Upper lobe of left lung (tissue), 6 donors: ENCODE data around the gene NDUFA8. TPM values are rescaled to one million over a fixed set of nuclear protein-coding genes. Genes with fewer than 3 reads are reported as not detected.

ENCODE experiments used
- ATAC-seq, 2 donors: fragments of 200-7000 bp; cut with Tn5 transposase; one replicate each; pipeline ENCODE4 v1.9.1; 2022; ENCODE audit warnings: mild to moderate bottlenecking in 2 of 2, moderate library complexity in 2 of 2; ENCODE audit not compliant: low FRiP score in 2 of 2
- DNase-seq, 2 donors: peaks; one replicate each; pipeline ENCODE4 v3.0.0-alpha.2; 2019 to 2020
- H3K27ac ChIP-seq, 4 donors: fragments of 200-600 bp; sonication (generic); one replicate each; pipeline ENCODE4 v1.5.1; 2016 to 2019
- H3K27me3 ChIP-seq, 4 donors: fragments of 200-600 bp; sonication (generic); one replicate each; pipeline ENCODE4 v1.5.1; 2017 to 2019
- H3K36me3 ChIP-seq, 4 donors: fragments of 200-600 bp; sonication (generic); one replicate each; pipeline ENCODE4 v1.5.1; 2016 to 2019
- H3K4me1 ChIP-seq, 4 donors: fragments of 200-600 bp; sonication (generic); one replicate each; pipeline ENCODE4 v1.5.1; 2018 to 2019
- H3K4me3 ChIP-seq, 4 donors: fragments of 200-600 bp; sonication (generic); one replicate each; pipeline ENCODE4 v1.5.1; 2017 to 2019; ENCODE audit warnings: mild to moderate bottlenecking in 2 of 4, moderate library complexity in 1 of 4
- H3K9me3 ChIP-seq, 4 donors: fragments of 200-600 bp; sonication (generic); one replicate each; pipeline ENCODE4 v1.5.1; 2018 to 2019
- CTCF ChIP-seq, 6 experiments: fragments of 450-650 bp in 4 of 6; fragments of 200-600 bp in 2 of 6; sonication (generic) in 2 of 6; IDR thresholded peaks; one replicate each; pipeline ENCODE4 v1.5.1; 2016 to 2019; ENCODE audit warnings: antibody characterized with exemption in 6 of 6
- EP300 ChIP-seq, 4 donors: sonication (generic); formaldehyde crosslinking; IDR thresholded peaks; one replicate each; pipeline ENCODE4 v1.5.1; 2017; ENCODE audit warnings: antibody characterized with exemption in 4 of 4, control low read depth in 2 of 4
- POLR2A ChIP-seq, 4 donors: fragments of 450-650 bp; IDR thresholded peaks; one replicate each; pipeline ENCODE4 v1.5.1; 2016 to 2017; ENCODE audit warnings: antibody characterized with exemption in 4 of 4, mild to moderate bottlenecking in 2 of 4
- POLR2AphosphoS5 ChIP-seq, 2 donors: sonication (generic); formaldehyde crosslinking; IDR thresholded peaks; one replicate each; pipeline ENCODE4 v1.5.1; 2017; ENCODE audit warnings: antibody characterized with exemption in 2 of 2
- WGBS, 2 donors: methylation state at CpG; one replicate each; pipeline ENCODE4 v1.1.5; 2017 to 2018; 5-methylcytosine and 5-hydroxymethylcytosine counted together
- total RNA-seq, 6 donors: library from RNA; depleted of rRNA in 4 of 6; stranded (reverse); fragments of >200 nt in 4 of 6; gene quantifications; one replicate each; pipeline versions ENCODE4 v1.1.0 to v1.2.1, GENCODE V29; 2016 to 2021
- donor health status: DM: no; HTN: no; CAD: no; lungs with moderate emphysema.
- donor health status: DM: no; HTN: yes; CAD: no; lungs with severe emphysema.

Gene NDUFA8
- total RNA-seq, 6 donors from 2014 or later: 25.6 to 46.5 (median 35.5) TPM

GRCh38 chr9:122179690-122180074 is 20.1 kb upstream of the NDUFA8 start:
- H3K27me3 ChIP-seq: no peaks in the 10 kb centered on the region
- H3K36me3 ChIP-seq: no peaks in the 10 kb centered on the region
- no peak overlapping the region for H3K4me3 ChIP-seq
- 88 to 91% methylated on average over 1 to 2 of the region's 2 CpGs for WGBS, 2 donors
- no peaks in the 10 kb centered on the region for H3K9me3 ChIP-seq
- H3K27ac ChIP-seq: no peak overlapping the region
- no peaks in the 10 kb centered on the region for H3K4me1 ChIP-seq
- no peak for DNase-seq
- no peak for ATAC-seq
- TF ChIP-seq EP300 (IDR thresholded peaks at IDR 0.05) (no peak), POLR2AphosphoS5 (IDR thresholded peaks at IDR 0.05) (no peak), CTCF (IDR thresholded peaks at IDR 0.05) (no peak), POLR2A (IDR thresholded peaks at IDR 0.05) (no peak)

- Histone ChIP-seq H3K27me3 (no peaks in the 10 kb centered on the region), H3K4me3 (no peak overlapping the region), H3K9me3 (no peaks in the 10 kb centered on the region), H3K4me1 (no peaks in the 10 kb centered on the region), H3K27ac (no peak overlapping the region), H3K36me3 (no peaks in the 10 kb centered on the region)
- DNase-seq: no peak
- TF ChIP-seq EP300 (IDR thresholded peaks at IDR 0.05) (no peak), POLR2A (IDR thresholded peaks at IDR 0.05) (no peak), POLR2AphosphoS5 (IDR thresholded peaks at IDR 0.05) (no peak), CTCF (IDR thresholded peaks at IDR 0.05) (no peak)
- ATAC-seq: no peak
- WGBS, 2 donors: 93 to 94% methylated on average over 5 of the region's 5 CpGs
Observed at GRCh38 chr9:122179054-122179689, 19.6 kb upstream of the NDUFA8 start.

GRCh38 chr9:122176916-122177315 is 17.3 kb upstream of the NDUFA8 start:
- Histone ChIP-seq H3K4me3 (no peak overlapping the region), H3K27ac (no peak overlapping the region), H3K36me3 (no peaks in the 10 kb centered on the region), H3K4me1 (no peaks in the 10 kb centered on the region), H3K27me3 (no peaks in the 10 kb centered on the region), H3K9me3 (no peaks in the 10 kb centered on the region)
- ATAC-seq (no peak), DNase-seq (no peak)
- 85 to 94% methylated on average over 2 of the region's 2 CpGs for WGBS, 2 donors
- TF ChIP-seq POLR2AphosphoS5 (IDR thresholded peaks at IDR 0.05) (no peak), EP300 (IDR thresholded peaks at IDR 0.05) (no peak)

GRCh38 chr9:122173670-122174069 is 14.1 kb upstream of the NDUFA8 start:
- no peak overlapping the region for H3K4me3 ChIP-seq
- no peaks in the 10 kb centered on the region for H3K9me3 ChIP-seq
- no peaks in the 10 kb centered on the region for H3K36me3 ChIP-seq
- no peak overlapping the region for H3K27ac ChIP-seq
- WGBS, 2 donors: 80 to 87% methylated on average over 3 of the region's 3 CpGs
- no peaks in the 10 kb centered on the region for H3K27me3 ChIP-seq
- DNase-seq: no peak
- no peak for ATAC-seq
- no peak for TF ChIP-seq POLR2A (IDR thresholded peaks at IDR 0.05)
- TF ChIP-seq POLR2AphosphoS5 (IDR thresholded peaks at IDR 0.05): no peak
- no peak for TF ChIP-seq CTCF (IDR thresholded peaks at IDR 0.05)
- no peak for TF ChIP-seq EP300 (IDR thresholded peaks at IDR 0.05)
- H3K4me1 ChIP-seq: no peaks in the 10 kb centered on the region

GRCh38 chr9:122172131-122172530 is 12.6 kb upstream of the NDUFA8 start:
- no peak for ATAC-seq
- Histone ChIP-seq H3K27me3 (no peaks in the 10 kb centered on the region), H3K36me3 (no peaks in the 10 kb centered on the region), H3K9me3 (no peaks in the 10 kb centered on the region), H3K4me3 (no peak overlapping the region), H3K4me1 (no peaks in the 10 kb centered on the region), H3K27ac (no peak overlapping the region)
- DNase-seq: no peak
- 83 to 96% methylated on average over 7 of the region's 7 CpGs for WGBS, 2 donors
- no peak for TF ChIP-seq POLR2A (IDR thresholded peaks at IDR 0.05)
- TF ChIP-seq CTCF (IDR thresholded peaks at IDR 0.05): no peak
- TF ChIP-seq POLR2AphosphoS5 (IDR thresholded peaks at IDR 0.05): no peak
- no peak for TF ChIP-seq EP300 (IDR thresholded peaks at IDR 0.05)
